H9 (cell line): ENCODE results near the gene PLAC1. TPM values are rescaled to one million over a fixed set of nuclear protein-coding genes. Genes with fewer than 3 reads are reported as not detected.

Source experiments
- DNase-seq: peaks from one replicate; pipeline ENCODE4 v3.0.0-alpha.2; 2017
- H2AFZ ChIP-seq: one replicate; pipeline ENCODE4 v1.6.1; 2013; ENCODE audit warnings: mild to moderate bottlenecking, low read length, control low read depth, moderate library complexity
- H2AK5ac ChIP-seq: 2 replicates; pipeline ENCODE4 v1.6.1; 2013; ENCODE audit warnings: low read length, control low read depth, mixed read lengths; ENCODE audit not compliant: insufficient read length
- H2BK120ac ChIP-seq: one replicate; pipeline ENCODE4 v1.6.1; 2013; ENCODE audit warnings: low read depth, mild to moderate bottlenecking, low read length, control low read depth, inconsistent platforms; ENCODE audit not compliant: poor library complexity, severe bottlenecking
- H2BK12ac ChIP-seq: 2 replicates; pipeline ENCODE4 v1.6.1; 2013; ENCODE audit warnings: low read length, control low read depth, mixed read lengths, low read depth; ENCODE audit not compliant: insufficient read length
- H2BK15ac ChIP-seq: 2 replicates; pipeline ENCODE4 v1.6.1; 2013; ENCODE audit warnings: low read depth, low read length, control low read depth
- H2BK20ac ChIP-seq: one replicate; pipeline ENCODE4 v1.6.1; 2013; ENCODE audit warnings: low read depth, mild to moderate bottlenecking, low read length, control low read depth, inconsistent platforms; ENCODE audit not compliant: poor library complexity, severe bottlenecking
- H2BK5ac ChIP-seq: 2 replicates; pipeline ENCODE4 v1.6.1; 2013; ENCODE audit warnings: low read length, control low read depth, mixed read lengths; ENCODE audit not compliant: insufficient read length
- H3K14ac ChIP-seq: 2 replicates; pipeline ENCODE4 v1.6.1; 2013; ENCODE audit warnings: low read length, control low read depth; ENCODE audit not compliant: insufficient read depth
- H3K18ac ChIP-seq: 2 replicates; pipeline ENCODE4 v1.6.1; 2013; ENCODE audit warnings: low read depth, mild to moderate bottlenecking, mixed read lengths, low read length, control low read depth; ENCODE audit not compliant: insufficient read length
- H3K23ac ChIP-seq: 2 replicates; pipeline ENCODE4 v1.6.1; 2013; ENCODE audit warnings: low read length, control low read depth, mixed read lengths, low read depth; ENCODE audit not compliant: insufficient read length
- H3K23me2 ChIP-seq: 2 replicates; pipeline ENCODE4 v1.6.1; 2013; ENCODE audit warnings: low read depth, mild to moderate bottlenecking, mixed read lengths, low read length, control low read depth; ENCODE audit not compliant: insufficient read length, poor library complexity, severe bottlenecking
- H3K27ac ChIP-seq: 2 replicates; pipeline ENCODE4 v1.5.1; 2013; ENCODE audit warnings: low read length, control low read depth, mixed read lengths, low read depth; ENCODE audit not compliant: insufficient read length
- H3K27me3 ChIP-seq: 2 replicates; pipeline ENCODE4 v1.6.1; 2013; ENCODE audit warnings: low read length, control low read depth, inconsistent platforms; ENCODE audit not compliant: insufficient read depth
- H3K4ac ChIP-seq: 2 replicates; pipeline ENCODE4 v1.6.1; 2013; ENCODE audit warnings: low read depth, mild to moderate bottlenecking, control low read depth, inconsistent platforms, low read length, moderate library complexity
- H3K4me1 ChIP-seq: 2 replicates; pipeline ENCODE4 v1.6.1; 2013; ENCODE audit warnings: low read length, control low read depth, inconsistent platforms; ENCODE audit not compliant: insufficient read depth
- H3K4me2 ChIP-seq: 2 replicates; pipeline ENCODE4 v1.6.1; 2013; ENCODE audit warnings: low read length, control low read depth, mixed read lengths; ENCODE audit not compliant: insufficient read length, insufficient read depth
- H3K56ac ChIP-seq: 2 replicates; pipeline ENCODE4 v1.6.1; 2013; ENCODE audit warnings: low read depth, mild to moderate bottlenecking, mixed read lengths, low read length, control low read depth; ENCODE audit not compliant: insufficient read length
- H3K79me1 ChIP-seq: 2 replicates; pipeline ENCODE4 v1.6.1; 2013; ENCODE audit warnings: low read depth, mild to moderate bottlenecking, moderate library complexity, low read length, control low read depth, inconsistent platforms; ENCODE audit not compliant: insufficient read depth, poor library complexity, severe bottlenecking
- H3K79me2 ChIP-seq: 2 replicates; pipeline ENCODE4 v1.6.1; 2013; ENCODE audit warnings: low read length, control low read depth, inconsistent platforms; ENCODE audit not compliant: insufficient read depth
- H3K9ac ChIP-seq: 2 replicates; pipeline ENCODE4 v1.6.1; 2013; ENCODE audit warnings: low read length, control low read depth, mixed read lengths; ENCODE audit not compliant: insufficient read length; ENCODE audit errors: extremely low read depth
- H3K9me3 ChIP-seq: one replicate; pipeline ENCODE4 v1.6.1; 2013; ENCODE audit warnings: low read depth, low read length, inconsistent platforms; ENCODE audit not compliant: control insufficient read depth
- H3T11ph ChIP-seq: one replicate; pipeline ENCODE4 v1.6.1; 2013; ENCODE audit warnings: mild to moderate bottlenecking, low read length, control low read depth, inconsistent platforms
- H4K20me1 ChIP-seq: one replicate; pipeline ENCODE4 v1.6.1; 2013; ENCODE audit not compliant: control insufficient read depth, insufficient read length, insufficient read depth
- H4K5ac ChIP-seq: 2 replicates; pipeline ENCODE4 v1.6.1; 2013; ENCODE audit warnings: low read depth, mild to moderate bottlenecking, mixed read lengths, low read length, control low read depth; ENCODE audit not compliant: insufficient read length
- H4K8ac ChIP-seq: replicated peaks from 2 replicates; pipeline ENCODE4 v1.6.1; 2013; ENCODE audit warnings: low read length, control low read depth, mixed read lengths, low read depth; ENCODE audit not compliant: insufficient read length
- H4K91ac ChIP-seq: 2 replicates; pipeline ENCODE4 v1.6.1; 2013; ENCODE audit warnings: low read depth, mild to moderate bottlenecking, moderate library complexity, mixed read lengths, low read length, control low read depth; ENCODE audit not compliant: insufficient read length
- H3K27ac Mint-ChIP-seq, 3 experiments: 2 replicates in 2 of 3; 3 replicates in 1 of 3; pipeline ENCODE4 v1.8.0; 2020 to 2021; ENCODE audit warnings: mixed read lengths in 3 of 3, mild to moderate bottlenecking in 1 of 3, moderate library complexity in 1 of 3
- H3K27me3 Mint-ChIP-seq: 2 replicates; pipeline ENCODE4 v1.8.0; 2021; ENCODE audit warnings: low read depth, mild to moderate bottlenecking, moderate library complexity, mixed read lengths
- H3K36me3 Mint-ChIP-seq, 3 experiments: 2 replicates in 2 of 3; 3 replicates in 1 of 3; pipeline ENCODE4 v1.8.0; 2020 to 2021; ENCODE audit warnings: low read depth in 3 of 3, mixed read lengths in 3 of 3; ENCODE audit not compliant: insufficient read depth in 1 of 3
- H3K4me1 Mint-ChIP-seq, 2 experiments: 2 replicates each; pipeline ENCODE4 v1.8.0; 2020; ENCODE audit warnings: mixed read lengths in 2 of 2
- H3K4me3 Mint-ChIP-seq, 2 experiments: 2 replicates in 1 of 2; 3 replicates in 1 of 2; pipeline ENCODE4 v1.8.0; 2020 to 2021; ENCODE audit warnings: mild to moderate bottlenecking in 2 of 2, mixed read lengths in 2 of 2, moderate library complexity in 1 of 2
- H3K9me3 Mint-ChIP-seq, 2 experiments: 2 replicates in 1 of 2; 3 replicates in 1 of 2; pipeline ENCODE4 v1.8.0; 2020; ENCODE audit warnings: mild to moderate bottlenecking in 2 of 2, mixed read lengths in 2 of 2, moderate library complexity in 1 of 2
- CTCF ChIP-seq: fragments of 200-600 bp; sonication (generic); conservative IDR thresholded peaks from 3 replicates; pipeline ENCODE4 v1.8.0; 2021; ENCODE audit warnings: antibody characterized with exemption, mild to moderate bottlenecking
- WGBS: extraction: QIAGEN DNeasy Blood & Tissue Kit; methylation state at CpG from one replicate; pipeline ENCODE4 v1.1.7; 2013; ENCODE audit warnings: missing lambda C conversion rate, low lambda C conversion rate, mixed read lengths; ENCODE audit not compliant: insufficient read length; ENCODE audit errors: extremely low coverage; 5-methylcytosine and 5-hydroxymethylcytosine counted together
- total RNA-seq: library from RNA; stranded (reverse); gene quantifications from 2 replicates; pipeline ENCODE4 v1.2.1, GENCODE V29; 2021

The PLAC1 gene
- total RNA-seq, 1 experiment from 2014 or later, result 0.68 TPM

- H3K56ac ChIP-seq, result no peak overlapping the region
- no peak for DNase-seq
- Mint-ChIP-seq H3K4me1 (peaks cover 11 to 12% of the 10 kb centered on the region in 2 experiments), H3K36me3 (peaks cover 5 to 12% (median 8%) of the 10 kb centered on the region in 3 experiments; a peak in 6 of 7 replicates), H3K27ac (no peak overlapping the region), H3K4me3 (no peak overlapping the region), H3K9me3 (peaks cover 13 to 63% of the 10 kb centered on the region in 2 experiments), H3K27me3 (peaks cover 1% of the 10 kb centered on the region; the same call in 1 of the 2 replicates)
- H2BK5ac ChIP-seq, result no peak overlapping the region
- no peak overlapping the region for H2BK15ac ChIP-seq
- no peak overlapping the region for H2AK5ac ChIP-seq
- H3K27me3 ChIP-seq, result no peaks in the 10 kb centered on the region; the same call in 1 of the 2 replicates
- H3K79me1 ChIP-seq, result no peaks in the 10 kb centered on the region
- H2BK20ac ChIP-seq, result no peak overlapping the region
- H3T11ph ChIP-seq, result no peak overlapping the region
- H3K23ac ChIP-seq, result no peak overlapping the region
- no peak overlapping the region for H2BK12ac ChIP-seq
- H3K4me1 ChIP-seq, result peaks cover 5% of the 10 kb centered on the region; the same call in 1 of the 2 replicates
- H3K27ac ChIP-seq, result no peak overlapping the region
- H4K8ac ChIP-seq, result no peak overlapping the region
- H3K18ac ChIP-seq, result no peak overlapping the region
- no peaks in the 10 kb centered on the region for H3K9me3 ChIP-seq
- H4K5ac ChIP-seq, result no peak overlapping the region
- H4K20me1 ChIP-seq, result no peaks in the 10 kb centered on the region
- no peak overlapping the region for H3K4ac ChIP-seq
- no peak for TF ChIP-seq CTCF
- no peaks in the 10 kb centered on the region for H3K23me2 ChIP-seq
- no peak overlapping the region for H4K91ac ChIP-seq
- H3K4me2 ChIP-seq, result no peak overlapping the region
- no peaks in the 10 kb centered on the region for H3K79me2 ChIP-seq
- H3K14ac ChIP-seq, result no peak overlapping the region
- H2AFZ ChIP-seq, result no peak overlapping the region
- H2BK120ac ChIP-seq, result no peak overlapping the region
- no CpG with 5 or more reads among the region's 6 CpGs for WGBS
- H3K9ac ChIP-seq, result no peak overlapping the region
These were observed 50.7 kb downstream of the PLAC1 start for GRCh38 chrX:134607523-134607922.
